H1 (cell line): ENCODE measurements around the gene ANXA2R. TPM values are rescaled to one million over a fixed set of nuclear protein-coding genes. Genes with fewer than 3 reads are reported as not detected.

Experiments
- CTCF ChIA-PET: fragments of 300-600 bp; sonication (Branson Sonifier 250); formaldehyde crosslinking; loops from one replicate; lab custom pipeline; 2021; ENCODE audit not compliant: partially characterized antibody; lab: Charles Lee
- POLR2A ChIA-PET: fragments of 300-600 bp; sonication (Branson Sonifier 250); formaldehyde crosslinking; loops from one replicate; lab custom pipeline; 2021; ENCODE audit warnings: inconsistent platforms; ENCODE audit not compliant: partially characterized antibody; lab: Charles Lee
- DNase-seq, 2 experiments: peaks; one replicate each; pipeline versions ENCODE4 v3.0.0 to v3.0.0-alpha.2; 2010 to 2022; ENCODE audit warnings: low spot score in 2 of 2, low read depth in 1 of 2, mixed read lengths in 1 of 2
- FAIRE-seq: peaks from 2 replicates; lab custom pipeline; 2011; peaks lifted over from hg19 to GRCh38; lab: Jason Lieb, UNC
- H2AFZ ChIP-seq: 2 replicates; pipeline ENCODE4 v1.8.1; 2012; ENCODE audit warnings: low read length, inconsistent platforms
- H2AK5ac ChIP-seq: 2 replicates; pipeline ENCODE4 v1.6.1; 2013; ENCODE audit warnings: low read depth, low read length
- H2BK120ac ChIP-seq: replicated peaks from 2 replicates; pipeline ENCODE3; 2013; ENCODE audit warnings: low read depth, low read length, inconsistent platforms
- H2BK12ac ChIP-seq: 2 replicates; pipeline ENCODE4 v1.6.1; 2013; ENCODE audit warnings: low read depth, low read length
- H2BK15ac ChIP-seq: 2 replicates; pipeline ENCODE4 v1.6.1; 2013; ENCODE audit warnings: low read length
- H2BK20ac ChIP-seq: 2 replicates; pipeline ENCODE4 v1.6.1; 2013; ENCODE audit warnings: low read length
- H2BK5ac ChIP-seq: 2 replicates; pipeline ENCODE4 v1.6.1; 2013; ENCODE audit warnings: low read depth, low read length
- H3K14ac ChIP-seq: 2 replicates; pipeline ENCODE4 v1.6.1; 2013; ENCODE audit warnings: inconsistent platforms; ENCODE audit not compliant: insufficient read length
- H3K18ac ChIP-seq: 2 replicates; pipeline ENCODE4 v1.6.1; 2013; ENCODE audit warnings: low read length; ENCODE audit errors: extremely low read depth
- H3K23ac ChIP-seq: 2 replicates; pipeline ENCODE4 v1.6.1; 2013; ENCODE audit warnings: inconsistent platforms; ENCODE audit not compliant: insufficient read length
- H3K23me2 ChIP-seq: 2 replicates; pipeline ENCODE4 v1.6.1; 2013; ENCODE audit warnings: low read depth, low read length
- H3K27ac ChIP-seq: 2 replicates; pipeline ENCODE4 v1.6.1; 2011; ENCODE audit warnings: low read depth, low read length, inconsistent platforms
- H3K27me3 ChIP-seq, 4 experiments: replicated peaks in 1 of 4; 1 replicate in 1 of 4; 2 replicates in 3 of 4; pipeline versions ENCODE4 v1.6.1 to v1.8.1; 2011 to 2013; ENCODE audit warnings: low read length in 3 of 4, mild to moderate bottlenecking in 3 of 4, inconsistent platforms in 2 of 4, mixed read lengths in 2 of 4, moderate library complexity in 1 of 4; ENCODE audit not compliant: control insufficient read depth in 3 of 4, insufficient read depth in 3 of 4; ENCODE audit errors: extremely low read depth in 1 of 4
- H3K36me3 ChIP-seq, 4 experiments: 2 replicates each; pipeline versions ENCODE4 v1.6.1 to v1.8.1; 2011 to 2013; ENCODE audit warnings: mild to moderate bottlenecking in 4 of 4, low read length in 3 of 4, moderate library complexity in 2 of 4, control low read depth in 1 of 4, inconsistent platforms in 1 of 4; ENCODE audit not compliant: insufficient read depth in 4 of 4, control insufficient read depth in 2 of 4
- H3K4ac ChIP-seq: replicated peaks from 2 replicates; pipeline ENCODE3; 2013; ENCODE audit warnings: low read length, low read depth, mixed read lengths, inconsistent platforms; ENCODE audit not compliant: insufficient read length
- H3K4me1 ChIP-seq, 4 experiments: replicated peaks in 1 of 4; 1 replicate in 1 of 4; 2 replicates in 3 of 4; pipeline versions ENCODE4 v1.6.1 to v1.8.1; 2011 to 2013; ENCODE audit warnings: low read length in 3 of 4, inconsistent platforms in 2 of 4, mixed read lengths in 1 of 4; ENCODE audit not compliant: insufficient read depth in 4 of 4, control insufficient read depth in 3 of 4
- H3K4me2 ChIP-seq, 2 experiments: 2 replicates each; pipeline versions ENCODE4 v1.6.1 to v1.8.1; 2011 to 2013; ENCODE audit warnings: low read depth in 2 of 2, low read length in 2 of 2, control low read depth in 1 of 2, inconsistent platforms in 1 of 2, mild to moderate bottlenecking in 1 of 2; ENCODE audit not compliant: insufficient read depth in 1 of 2
- H3K4me3 ChIP-seq, 4 experiments: fragments of 200-600, 300-600 bp in 1 of 4; sonication (generic), shearing (Covaris generic), sonication (Bioruptor Twin) in 1 of 4; 2 replicates each; pipeline versions ENCODE4 v1.5.1 to v1.8.1; 2011 to 2016; ENCODE audit warnings: low read length in 4 of 4, low read depth in 3 of 4, control low read depth in 2 of 4, inconsistent platforms in 2 of 4, mild to moderate bottlenecking in 2 of 4, mixed read lengths in 1 of 4, moderate library complexity in 1 of 4; ENCODE audit not compliant: insufficient read depth in 2 of 4; ENCODE audit errors: extremely low read depth in 1 of 4
- H3K56ac ChIP-seq: replicated peaks from 2 replicates; pipeline ENCODE3; 2013; ENCODE audit warnings: low read depth, mild to moderate bottlenecking, mixed read lengths, low read length, inconsistent platforms; ENCODE audit not compliant: insufficient read length
- H3K79me1 ChIP-seq: 2 replicates; pipeline ENCODE4 v1.6.1; 2013; ENCODE audit warnings: low read depth, low read length, control low read depth
- H3K79me2 ChIP-seq, 2 experiments: 2 replicates each; pipeline versions ENCODE4 v1.6.1 to v1.8.1; 2012 to 2013; ENCODE audit warnings: low read length in 2 of 2, mild to moderate bottlenecking in 2 of 2, inconsistent platforms in 1 of 2; ENCODE audit not compliant: insufficient read depth in 2 of 2, control insufficient read depth in 1 of 2
- H3K9ac ChIP-seq, 4 experiments: replicated peaks in 1 of 4; 1 replicate in 1 of 4; 2 replicates in 3 of 4; pipeline versions ENCODE4 v1.6.1 to v1.8.1; 2011 to 2013; ENCODE audit warnings: low read depth in 3 of 4, low read length in 3 of 4, control low read depth in 2 of 4, mild to moderate bottlenecking in 2 of 4, moderate library complexity in 2 of 4, inconsistent platforms in 1 of 4; ENCODE audit errors: extremely low read depth in 1 of 4
- H3K9me3 ChIP-seq, 2 experiments: 2 replicates each; pipeline versions ENCODE4 v1.6.1 to v1.8.1; 2012 to 2013; ENCODE audit warnings: mild to moderate bottlenecking in 2 of 2, moderate library complexity in 2 of 2, control low read depth in 1 of 2, inconsistent platforms in 1 of 2, low read depth in 1 of 2, low read length in 1 of 2, mixed read lengths in 1 of 2; ENCODE audit not compliant: insufficient read depth in 2 of 2
- H4K20me1 ChIP-seq, 2 experiments: replicated peaks in 1 of 2; 2 replicates each; pipeline versions ENCODE3 to v1.8.1; 2011 to 2013; ENCODE audit warnings: inconsistent platforms in 2 of 2, low read length in 2 of 2, mild to moderate bottlenecking in 1 of 2; ENCODE audit not compliant: insufficient read depth in 2 of 2, control insufficient read depth in 1 of 2
- H4K5ac ChIP-seq: 2 replicates; pipeline ENCODE4 v1.6.1; 2013; ENCODE audit warnings: low read length, low read depth, mixed read lengths, inconsistent platforms; ENCODE audit not compliant: insufficient read length
- H4K8ac ChIP-seq: 2 replicates; pipeline ENCODE4 v1.8.0; 2013; ENCODE audit warnings: mild to moderate bottlenecking, moderate library complexity, low read length, inconsistent platforms; ENCODE audit not compliant: insufficient read depth; ENCODE audit errors: extremely low read depth
- H4K91ac ChIP-seq: replicated peaks from 2 replicates; pipeline ENCODE3; 2013; ENCODE audit warnings: low read length, mixed read lengths, inconsistent platforms; ENCODE audit not compliant: insufficient read length
- BCL11A ChIP-seq, 2 experiments: IDR thresholded peaks; one replicate each; pipeline ENCODE4 v1.6.1; 2011; ENCODE audit warnings: low read depth in 2 of 2, low read length in 2 of 2, mild to moderate bottlenecking in 2 of 2
- BRCA1 ChIP-seq: IDR thresholded peaks from 2 replicates; pipeline ENCODE4 v1.6.1; 2012; ENCODE audit warnings: low read depth, low read length, improper control_type of control experiment
- CTCF ChIP-seq, 3 experiments: IDR thresholded peaks; 1 replicate in 2 of 3; 2 replicates in 1 of 3; pipeline versions ENCODE4 v1.5.1 to v1.6.1; 2011; ENCODE audit warnings: low read length in 3 of 3, mild to moderate bottlenecking in 3 of 3, inconsistent platforms in 2 of 3, low read depth in 1 of 3, moderate library complexity in 1 of 3; ENCODE audit not compliant: insufficient read depth in 1 of 3; ENCODE audit errors: control extremely low read depth in 1 of 3
- EZH2 ChIP-seq: fragments of 200-600 bp; sonication (generic); IDR thresholded peaks from 2 replicates; pipeline ENCODE4 v1.7.1; 2012; ENCODE audit warnings: low read depth, mild to moderate bottlenecking, moderate library complexity, low read length, inconsistent platforms; ENCODE audit not compliant: severe bottlenecking
- GTF2F1 ChIP-seq: IDR thresholded peaks from 2 replicates; pipeline ENCODE4 v1.6.1; 2012; ENCODE audit warnings: low read depth, low read length, improper control_type of control experiment, borderline replicate concordance
- KDM4A ChIP-seq: IDR thresholded peaks from one replicate; pipeline ENCODE4 v1.7.1; 2012; ENCODE audit warnings: low read depth, mild to moderate bottlenecking, moderate library complexity, low read length, inconsistent platforms; ENCODE audit not compliant: severe bottlenecking
- RNF2 ChIP-seq: fragments of 200-900, 300-1000 bp; sonication (generic); IDR thresholded peaks from 2 replicates; pipeline ENCODE4 v1.7.1; 2016; ENCODE audit warnings: borderline replicate concordance, low read depth, mild to moderate bottlenecking, antibody characterized with exemption, low read length; ENCODE audit not compliant: poor library complexity, severe bottlenecking; ENCODE audit errors: missing control alignments
- SP2 ChIP-seq: IDR thresholded peaks from 2 replicates; pipeline ENCODE4 v1.6.1; 2012; ENCODE audit warnings: mild to moderate bottlenecking, low read length, inconsistent platforms
- WGBS, 2 experiments: shearing (Covaris generic) in 1 of 2; methylation state at CpG; one replicate each; pipeline versions ENCODE4 v1.1.6 to v1.1.7; 2013 to 2015; ENCODE audit warnings: low lambda C conversion rate in 2 of 2, mixed read lengths in 2 of 2, inconsistent platforms in 1 of 2, low coverage in 1 of 2, missing lambda C conversion rate in 1 of 2; ENCODE audit not compliant: insufficient replicate concordance in 2 of 2, insufficient coverage in 1 of 2, insufficient read length in 1 of 2; ENCODE audit errors: extremely low coverage in 1 of 2, missing lambda C conversion rate in 1 of 2; 5-methylcytosine and 5-hydroxymethylcytosine counted together
- polyA plus RNA-seq, 7 experiments: library from polyadenylated mRNA; depleted of rRNA in 3 of 7; stranded (reverse) in 5 of 7; unstranded in 2 of 7; fragments of >200 nt in 5 of 7; fragments of 200-250 nt in 2 of 7; gene quantifications; 1 replicate in 5 of 7; 2 replicates in 1 of 7; 4 replicates in 1 of 7; pipeline versions ENCODE4 v1.2.1 to v1.2.3, GENCODE V29; 2011 to 2013; ENCODE audit warnings: missing spikeins in 2 of 7, mixed read lengths in 2 of 7
- total RNA-seq: library from RNA; stranded (reverse); fragmentation: NEBNext Ultra II Directional; extraction: Animal tissue kit (Norgen Biotek cat#: 25700); gene quantifications from 2 replicates; pipeline ENCODE4 v1.2.1, GENCODE V29; 2021

ANXA2R gene
- total and polyA plus RNA-seq, 2 of the 8 experiments (the other 6 are each of a cell fraction or from before 2014, with no cell fraction given) = 0.08 to 0.17 TPM

GRCh38 chr5:43000111-43000840, 39.8 kb downstream of the ANXA2R start:
- Histone ChIP-seq H3K4me1 (peaks cover 0 to 2% (median 0%) of the 10 kb centered on the region in 4 experiments; a peak in 2 of 7 replicates), H4K91ac (no peak overlapping the region), H3K23ac (no peak overlapping the region), H4K8ac (no peak overlapping the region), H3K4me2 (peak overlapping the region; percentile 70 to 82), H3K79me2 (no peaks in the 10 kb centered on the region), H2AFZ (peak overlapping the region; percentile 18), H3K27me3 (peaks cover 43 to 79% (median 69%) of the 10 kb centered on the region in 4 experiments), H3K14ac (no peak overlapping the region), H3K79me1 (no peaks in the 10 kb centered on the region), H2BK5ac (no peak overlapping the region), H3K9ac (no peak overlapping the region; a peak in 1 of 7 replicates), H2AK5ac (no peak overlapping the region), H3K27ac (no peak overlapping the region), H4K5ac (no peak overlapping the region), H3K36me3 (no peaks in the 10 kb centered on the region), H2BK12ac (no peak overlapping the region), H3K18ac (no peak overlapping the region), H3K56ac (no peak overlapping the region), H2BK15ac (no peak overlapping the region), H3K4me3 (peak overlapping the region; percentile 15 to 54 (median 46)), H3K23me2 (peaks cover 7% of the 10 kb centered on the region; the same call in 1 of the 2 replicates), H2BK120ac (no peak overlapping the region), H2BK20ac (no peak overlapping the region), H3K9me3 (no peaks in the 10 kb centered on the region), H3K4ac (no peak overlapping the region), H4K20me1 (peaks cover 0 to 2% of the 10 kb centered on the region in 2 experiments)
- DNase-seq (peak in 1 of 2 experiments; percentile 76), FAIRE-seq (no peak)
- POLR2A ChIA-PET = no interaction called here
- 2% methylated on average over 39 of the region's 40 CpGs; no CpG with 5 or more reads in 1 of the 2 experiments for WGBS, 2 experiments
- CTCF ChIA-PET = interaction anchor here (0.7 to 2.2 kb wide), 3 partner anchors 9 to 88 kb away, joined by 3 to 11 read pairs (median 3); no protein-coding TSS in a partner anchor
- TF ChIP-seq SP2 (no peak), RNF2 (peak; percentile 68), CTCF (IDR thresholded peaks at IDR 0.05; ENCODE audit: control extremely low read depth in 1 of 3, insufficient read depth in 1 of 3, low read depth in 1 of 3, low read length in 3 of 3) (no peak), EZH2 (peak; percentile 92), GTF2F1 (no peak), BRCA1 (no peak), BCL11A (IDR thresholded peaks at IDR 0.05; ENCODE audit: low read depth in 2 of 2, low read length in 2 of 2) (no peak), KDM4A (peak; percentile 45)
